Esophagus squamous epithelium (tissue), 4 donors: ENCODE results near the gene ZBED1.

Source experiments
- CTCF ChIP-seq, 6 experiments: fragments of 450-650 bp in 4 of 6; fragments of 200-600 bp in 2 of 6; sonication (generic) in 2 of 6; IDR thresholded peaks; one replicate each; pipeline ENCODE4 v1.5.1; 2016 to 2019; ENCODE audit warnings: antibody characterized with exemption in 6 of 6, mild to moderate bottlenecking in 4 of 6, moderate library complexity in 4 of 6
- POLR2A ChIP-seq, 4 donors: fragments of 450-650 bp; IDR thresholded peaks; one replicate each; pipeline ENCODE4 v1.6.1; 2017; ENCODE audit warnings: antibody characterized with exemption in 4 of 4, mild to moderate bottlenecking in 4 of 4, moderate library complexity in 3 of 4

GRCh38 chrX:2439613-2440012, 61.2 kb downstream of the ZBED1 start:
- TF ChIP-seq CTCF (IDR thresholded peaks at IDR 0.05) = no peak
- TF ChIP-seq POLR2A (IDR thresholded peaks at IDR 0.05) = no peak
